ENCODE results near the gene PPFIA2. TPM values are rescaled to one million over a fixed set of nuclear protein-coding genes. Genes with fewer than 3 reads are reported as not detected.

PPFIA2 gene
- polyA plus RNA-seq, 1 of the 3 experiments (the other 2 are of a cell fraction) = not detected

GRCh38 chr12:81572411-81572810, 186.7 kb downstream of the PPFIA2 start:
- Histone ChIP-seq H3K79me2 (ENCODE audit: insufficient read depth) (no peaks in the 10 kb centered on the region), H3F3A (replicated peaks; ENCODE audit: insufficient read depth) (no peaks in the 10 kb centered on the region), H3K9me2 (no peaks in the 10 kb centered on the region), H3K4me1 (ENCODE audit: control insufficient read depth in 1 of 2, insufficient read depth in 2 of 2, low read depth in 1 of 2, low read length in 1 of 2) (no peaks in the 10 kb centered on the region), H3K9ac (no peak overlapping the region), H3K4me3 (ENCODE audit: low read depth in 2 of 2, low read length in 1 of 2) (no peak overlapping the region), H2AFZ (ENCODE audit: low read depth) (no peak overlapping the region), H4K20me1 (ENCODE audit: insufficient read depth) (no peaks in the 10 kb centered on the region), H3K36me3 (replicated peaks in 1 of 2; ENCODE audit: control insufficient read depth in 1 of 2, insufficient read depth in 2 of 2, low read length in 1 of 2) (no peaks in the 10 kb centered on the region), H3K4me2 (no peak overlapping the region), H3K27ac (ENCODE audit: low read depth in 2 of 2, low read length in 1 of 2) (no peak overlapping the region), H3K9me3 (no peaks in the 10 kb centered on the region), H3K27me3 (ENCODE audit: insufficient read depth) (no peaks in the 10 kb centered on the region)
- ChIA-PET POLR2A (no interaction called here), CTCF (no interaction called here)
- WGBS (ENCODE audit: low lambda C conversion rate) = 0% methylated on average over 1 of the region's 1 CpG
- TF ChIP-seq CHD2 (IDR thresholded peaks at IDR 0.05; ENCODE audit: low read length, partially characterized antibody) (no peak), SIN3A (IDR thresholded peaks at IDR 0.05; ENCODE audit: borderline replicate concordance, low read depth, low read length) (no peak), MEF2A (IDR thresholded peaks at IDR 0.05; ENCODE audit: borderline replicate concordance, low read depth) (no peak), TCF12 (IDR thresholded peaks at IDR 0.05) (no peak), RFX5 (IDR thresholded peaks at IDR 0.05; ENCODE audit: low read length) (no peak), POLR2AphosphoS5 (IDR thresholded peaks at IDR 0.05; ENCODE audit: low read depth, low read length) (no peak), TEAD4 (IDR thresholded peaks at IDR 0.05; ENCODE audit: borderline replicate concordance, insufficient read depth) (no peak), EZH2phosphoT487 (IDR thresholded peaks at IDR 0.05; ENCODE audit: borderline replicate concordance, low read depth) (no peak), RAD21 (IDR thresholded peaks at IDR 0.05; ENCODE audit: low read length) (no peak), GATA2 (CRISPR knock-in tag; IDR thresholded peaks at IDR 0.05) (no peak)
- TF ChIP-seq, protein P1, sequence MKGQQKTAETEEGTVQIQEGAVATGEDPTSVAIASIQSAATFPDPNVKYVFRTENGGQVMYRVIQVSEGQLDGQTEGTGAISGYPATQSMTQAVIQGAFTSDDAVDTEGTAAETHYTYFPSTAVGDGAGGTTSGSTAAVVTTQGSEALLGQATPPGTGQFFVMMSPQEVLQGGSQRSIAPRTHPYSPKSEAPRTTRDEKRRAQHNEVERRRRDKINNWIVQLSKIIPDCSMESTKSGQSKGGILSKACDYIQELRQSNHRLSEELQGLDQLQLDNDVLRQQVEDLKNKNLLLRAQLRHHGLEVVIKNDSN (IDR thresholded peaks at IDR 0.05; ENCODE audit: borderline replicate concordance, low read depth) = no peak
- TF ChIP-seq, protein P2, sequence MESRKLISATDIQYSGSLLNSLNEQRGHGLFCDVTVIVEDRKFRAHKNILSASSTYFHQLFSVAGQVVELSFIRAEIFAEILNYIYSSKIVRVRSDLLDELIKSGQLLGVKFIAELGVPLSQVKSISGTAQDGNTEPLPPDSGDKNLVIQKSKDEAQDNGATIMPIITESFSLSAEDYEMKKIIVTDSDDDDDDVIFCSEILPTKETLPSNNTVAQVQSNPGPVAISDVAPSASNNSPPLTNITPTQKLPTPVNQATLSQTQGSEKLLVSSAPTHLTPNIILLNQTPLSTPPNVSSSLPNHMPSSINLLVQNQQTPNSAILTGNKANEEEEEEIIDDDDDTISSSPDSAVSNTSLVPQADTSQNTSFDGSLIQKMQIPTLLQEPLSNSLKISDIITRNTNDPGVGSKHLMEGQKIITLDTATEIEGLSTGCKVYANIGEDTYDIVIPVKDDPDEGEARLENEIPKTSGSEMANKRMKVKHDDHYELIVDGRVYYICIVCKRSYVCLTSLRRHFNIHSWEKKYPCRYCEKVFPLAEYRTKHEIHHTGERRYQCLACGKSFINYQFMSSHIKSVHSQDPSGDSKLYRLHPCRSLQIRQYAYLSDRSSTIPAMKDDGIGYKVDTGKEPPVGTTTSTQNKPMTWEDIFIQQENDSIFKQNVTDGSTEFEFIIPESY (IDR thresholded peaks at IDR 0.05; ENCODE audit: borderline replicate concordance, low read depth) = no peak
- TF ChIP-seq, protein P3, sequence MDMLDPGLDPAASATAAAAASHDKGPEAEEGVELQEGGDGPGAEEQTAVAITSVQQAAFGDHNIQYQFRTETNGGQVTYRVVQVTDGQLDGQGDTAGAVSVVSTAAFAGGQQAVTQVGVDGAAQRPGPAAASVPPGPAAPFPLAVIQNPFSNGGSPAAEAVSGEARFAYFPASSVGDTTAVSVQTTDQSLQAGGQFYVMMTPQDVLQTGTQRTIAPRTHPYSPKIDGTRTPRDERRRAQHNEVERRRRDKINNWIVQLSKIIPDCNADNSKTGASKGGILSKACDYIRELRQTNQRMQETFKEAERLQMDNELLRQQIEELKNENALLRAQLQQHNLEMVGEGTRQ (IDR thresholded peaks at IDR 0.05; ENCODE audit: borderline replicate concordance, low read depth, low read length) = no peak
- no peak for DNase-seq

GRCh38 chr12:81570234-81570633, 188.9 kb downstream of the PPFIA2 start:
- CTCF ChIA-PET = interaction anchor here (0.6 kb wide), 1 partner anchor 476 kb away, joined by 3 read pairs; no protein-coding TSS in a partner anchor
- Histone ChIP-seq H3K9me3 (no peaks in the 10 kb centered on the region), H3K9ac (no peak overlapping the region), H3K27me3 (ENCODE audit: insufficient read depth) (no peaks in the 10 kb centered on the region), H4K20me1 (ENCODE audit: insufficient read depth) (no peaks in the 10 kb centered on the region), H2AFZ (ENCODE audit: low read depth) (no peak overlapping the region), H3K4me1 (ENCODE audit: control insufficient read depth in 1 of 2, insufficient read depth in 2 of 2, low read depth in 1 of 2, low read length in 1 of 2) (no peaks in the 10 kb centered on the region), H3K27ac (ENCODE audit: low read depth in 2 of 2, low read length in 1 of 2) (no peak overlapping the region), H3K4me3 (ENCODE audit: low read depth in 2 of 2, low read length in 1 of 2) (no peak overlapping the region), H3K4me2 (no peak overlapping the region), H3K79me2 (ENCODE audit: insufficient read depth) (no peaks in the 10 kb centered on the region), H3K9me2 (no peaks in the 10 kb centered on the region), H3F3A (replicated peaks; ENCODE audit: insufficient read depth) (no peaks in the 10 kb centered on the region), H3K36me3 (replicated peaks in 1 of 2; ENCODE audit: control insufficient read depth in 1 of 2, insufficient read depth in 2 of 2, low read length in 1 of 2) (no peaks in the 10 kb centered on the region)
- POLR2A ChIA-PET = no interaction called here
- 6% methylated on average over 2 of the region's 2 CpGs for WGBS (ENCODE audit: low lambda C conversion rate)
- no peak for DNase-seq
- TF ChIP-seq MXI1 (IDR thresholded peaks at IDR 0.05; ENCODE audit: low read depth, low read length) (no peak), IRF3 (IDR thresholded peaks at IDR 0.05; ENCODE audit: low read depth, low read length) (no peak), TEAD4 (IDR thresholded peaks at IDR 0.05; ENCODE audit: borderline replicate concordance, insufficient read depth) (no peak), EZH2phosphoT487 (IDR thresholded peaks at IDR 0.05; ENCODE audit: borderline replicate concordance, low read depth) (no peak), RAD21 (IDR thresholded peaks at IDR 0.05; ENCODE audit: low read length) (no peak), JUND (IDR thresholded peaks at IDR 0.05) (no peak), EP300 (IDR thresholded peaks at IDR 0.05; ENCODE audit: borderline replicate concordance in 1 of 2, low read depth in 1 of 2, low read length in 1 of 2) (no peak)
- TF ChIP-seq, protein P4, sequence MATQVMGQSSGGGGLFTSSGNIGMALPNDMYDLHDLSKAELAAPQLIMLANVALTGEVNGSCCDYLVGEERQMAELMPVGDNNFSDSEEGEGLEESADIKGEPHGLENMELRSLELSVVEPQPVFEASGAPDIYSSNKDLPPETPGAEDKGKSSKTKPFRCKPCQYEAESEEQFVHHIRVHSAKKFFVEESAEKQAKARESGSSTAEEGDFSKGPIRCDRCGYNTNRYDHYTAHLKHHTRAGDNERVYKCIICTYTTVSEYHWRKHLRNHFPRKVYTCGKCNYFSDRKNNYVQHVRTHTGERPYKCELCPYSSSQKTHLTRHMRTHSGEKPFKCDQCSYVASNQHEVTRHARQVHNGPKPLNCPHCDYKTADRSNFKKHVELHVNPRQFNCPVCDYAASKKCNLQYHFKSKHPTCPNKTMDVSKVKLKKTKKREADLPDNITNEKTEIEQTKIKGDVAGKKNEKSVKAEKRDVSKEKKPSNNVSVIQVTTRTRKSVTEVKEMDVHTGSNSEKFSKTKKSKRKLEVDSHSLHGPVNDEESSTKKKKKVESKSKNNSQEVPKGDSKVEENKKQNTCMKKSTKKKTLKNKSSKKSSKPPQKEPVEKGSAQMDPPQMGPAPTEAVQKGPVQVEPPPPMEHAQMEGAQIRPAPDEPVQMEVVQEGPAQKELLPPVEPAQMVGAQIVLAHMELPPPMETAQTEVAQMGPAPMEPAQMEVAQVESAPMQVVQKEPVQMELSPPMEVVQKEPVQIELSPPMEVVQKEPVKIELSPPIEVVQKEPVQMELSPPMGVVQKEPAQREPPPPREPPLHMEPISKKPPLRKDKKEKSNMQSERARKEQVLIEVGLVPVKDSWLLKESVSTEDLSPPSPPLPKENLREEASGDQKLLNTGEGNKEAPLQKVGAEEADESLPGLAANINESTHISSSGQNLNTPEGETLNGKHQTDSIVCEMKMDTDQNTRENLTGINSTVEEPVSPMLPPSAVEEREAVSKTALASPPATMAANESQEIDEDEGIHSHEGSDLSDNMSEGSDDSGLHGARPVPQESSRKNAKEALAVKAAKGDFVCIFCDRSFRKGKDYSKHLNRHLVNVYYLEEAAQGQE (IDR thresholded peaks at IDR 0.05; ENCODE audit: low read depth, low read length) = no peak
- TF ChIP-seq, protein P1 (IDR thresholded peaks at IDR 0.05; ENCODE audit: borderline replicate concordance, low read depth) = no peak
